ACHN (cell line): Measurements from ENCODE around the gene TMEM60.
"Not testable (repeated sequence)": the region's sequence is repeated elsewhere in the genome, so short reads cannot be mapped to it uniquely, and the experiment has no call there.

Experiments
- DNase-seq: peaks from one replicate; pipeline ENCODE4 v3.0.0-alpha.2; 2015
- in situ Hi-C: cut with HindIII; loops from 2 replicates; pipeline ENCODE4 v1.10.0; 2017; ENCODE audit warnings: low sequenced_read_pairs, low pct_ligation_motif_present, low pct_unique_long_range_greater_than_20kb

TMEM60 gene

GRCh38 chr7:77786018-77786417 lies 12.2 kb downstream of the TMEM60 start:
- DNase-seq, result no peak
- in situ Hi-C loops, result no loop called here

- in situ Hi-C loops, DNase-seq: not testable (repeated sequence)
Measured at GRCh38 chr7:77784426-77784825, 13.8 kb downstream of the TMEM60 start.

GRCh38 chr7:77783545-77783944 lies 14.7 kb downstream of the TMEM60 start:
- no peak for DNase-seq

GRCh38 chr7:77783111-77783510 lies 15.1 kb downstream of the TMEM60 start:
- in situ Hi-C loops, result no loop called here
- no peak for DNase-seq

More at GRCh38 chr7:77783545-77783944, 14.7 kb downstream of the TMEM60 start:
- in situ Hi-C loops, result no loop called here

GRCh38 chr7:77782383-77782782 lies 15.9 kb downstream of the TMEM60 start:
- DNase-seq, result no peak

GRCh38 chr7:77778535-77778934 lies 19.7 kb downstream of the TMEM60 start:
- DNase-seq, result no peak
- in situ Hi-C loops, result no loop called here

More at GRCh38 chr7:77782383-77782782, 15.9 kb downstream of the TMEM60 start:
- in situ Hi-C loops, result no loop called here

- in situ Hi-C loops, result no loop called here
Measured at GRCh38 chr7:77771901-77772300, 26.3 kb downstream of the TMEM60 start.

GRCh38 chr7:77770316-77770715 lies 27.9 kb downstream of the TMEM60 start:
- DNase-seq, result no peak
- in situ Hi-C loops, result no loop called here

More at GRCh38 chr7:77771901-77772300, 26.3 kb downstream of the TMEM60 start:
- DNase-seq, result no peak

GRCh38 chr7:77766801-77767605 lies 31.2 kb downstream of the TMEM60 start:
- DNase-seq, result no peak
- in situ Hi-C loops, result no loop called here

GRCh38 chr7:77765906-77766800 lies 32.1 kb downstream of the TMEM60 start:
- DNase-seq, result peak; percentile 68
- in situ Hi-C loops, result no loop called here

GRCh38 chr7:77765481-77765880 lies 32.8 kb downstream of the TMEM60 start:
- no peak for DNase-seq
- in situ Hi-C loops, result no loop called here

GRCh38 chr7:77760809-77761453 lies 37.3 kb downstream of the TMEM60 start:
- in situ Hi-C loops, result no loop called here
- DNase-seq, result peak; percentile 27

- DNase-seq, result peak; percentile 81
- in situ Hi-C loops, result no loop called here
Measured at GRCh38 chr7:77759294-77759889, 38.8 kb downstream of the TMEM60 start.

- no peak for DNase-seq
Measured at GRCh38 chr7:77757589-77757988, 40.6 kb downstream of the TMEM60 start.

GRCh38 chr7:77753173-77753572 lies 45.1 kb downstream of the TMEM60 start:
- no peak for DNase-seq
- in situ Hi-C loops, result no loop called here

More at GRCh38 chr7:77757589-77757988, 40.6 kb downstream of the TMEM60 start:
- in situ Hi-C loops, result no loop called here

- in situ Hi-C loops, result no loop called here
- no peak for DNase-seq
Measured at GRCh38 chr7:77752016-77752415, 46.2 kb downstream of the TMEM60 start.

- in situ Hi-C loops, result no loop called here
- no peak for DNase-seq
Measured at GRCh38 chr7:77747718-77748117, 50.5 kb downstream of the TMEM60 start.

GRCh38 chr7:77747178-77747577 lies 51.1 kb downstream of the TMEM60 start:
- no peak for DNase-seq
- in situ Hi-C loops, result no loop called here

GRCh38 chr7:77746824-77747165 lies 51.4 kb downstream of the TMEM60 start:
- in situ Hi-C loops, result no loop called here
- no peak for DNase-seq
